NT2/D1 (cell line): ENCODE data around the gene DCAF12.

Source experiments
- SUZ12 ChIP-seq: IDR thresholded peaks from 2 replicates; pipeline ENCODE4 v1.6.1; 2011; ENCODE audit not compliant: insufficient read length, insufficient read depth; ENCODE audit errors: extremely low read depth
- YY1 ChIP-seq: IDR thresholded peaks from 2 replicates; pipeline ENCODE4 v1.6.1; 2011; ENCODE audit not compliant: insufficient read length, insufficient read depth
- ZNF274 ChIP-seq: IDR thresholded peaks from 2 replicates; pipeline ENCODE4 v1.6.1; 2011; ENCODE audit warnings: mild to moderate bottlenecking, low read depth, low read length

DNA sequence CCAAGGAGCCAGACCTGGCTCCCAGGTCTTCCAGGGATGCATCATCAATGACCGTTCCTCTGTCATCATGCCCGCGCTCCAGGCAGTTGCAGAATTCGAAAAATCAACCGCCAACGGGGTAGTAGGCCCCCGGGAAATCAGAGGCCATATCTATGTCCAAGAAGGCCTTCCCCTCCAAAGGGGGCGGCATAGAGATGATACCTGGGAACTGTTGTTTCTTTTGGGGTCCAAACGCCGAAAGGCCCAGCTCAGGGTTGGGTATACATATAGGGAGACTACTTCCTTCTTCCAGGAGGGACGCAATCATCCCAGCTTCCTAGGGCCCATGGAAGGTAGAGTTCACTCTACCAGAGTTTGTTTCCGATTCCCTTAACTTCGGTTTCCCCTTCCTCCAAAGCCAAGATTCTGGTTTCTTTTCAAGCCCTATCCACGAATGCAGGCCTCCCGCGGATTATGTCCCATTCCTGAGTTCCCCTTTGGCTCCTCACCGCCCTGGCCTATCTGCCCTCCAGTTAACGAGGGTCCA lies 754 bp downstream of the DCAF12 start:
- TF ChIP-seq SUZ12 = no peak
- TF ChIP-seq ZNF274 = no peak
- no peak for TF ChIP-seq YY1
